HG03095 (cell line): ENCODE data around the gene NUMA1.

Experiments used
- ATAC-seq: cut with Tn5 transposase; IDR thresholded peaks from one replicate; pipeline ENCODE4 v1.9.1; 2021; ENCODE audit warnings: moderate library complexity; ENCODE audit not compliant: unreplicated experiment

NUMA1 gene

DNA sequence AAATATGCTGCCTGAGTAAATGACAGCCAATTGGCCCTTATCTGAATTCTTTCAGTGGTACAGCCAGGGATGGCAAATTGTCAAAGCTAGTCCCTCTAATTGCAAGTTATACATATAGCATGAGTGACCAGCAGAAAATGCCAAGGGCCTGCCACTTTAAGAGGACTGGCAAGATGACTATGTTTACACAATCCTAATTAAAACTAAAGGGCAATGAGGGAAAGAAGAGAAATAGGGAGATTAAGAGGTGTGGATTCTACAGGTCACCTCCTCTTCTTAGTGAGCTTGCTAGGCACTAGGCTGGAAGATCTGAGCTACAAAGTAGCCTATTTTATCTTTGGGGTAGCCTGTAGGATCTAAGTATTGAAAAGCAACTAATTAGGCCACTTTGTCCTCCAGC lies 13.5 kb downstream of the NUMA1 start:
- no peak for ATAC-seq

DNA sequence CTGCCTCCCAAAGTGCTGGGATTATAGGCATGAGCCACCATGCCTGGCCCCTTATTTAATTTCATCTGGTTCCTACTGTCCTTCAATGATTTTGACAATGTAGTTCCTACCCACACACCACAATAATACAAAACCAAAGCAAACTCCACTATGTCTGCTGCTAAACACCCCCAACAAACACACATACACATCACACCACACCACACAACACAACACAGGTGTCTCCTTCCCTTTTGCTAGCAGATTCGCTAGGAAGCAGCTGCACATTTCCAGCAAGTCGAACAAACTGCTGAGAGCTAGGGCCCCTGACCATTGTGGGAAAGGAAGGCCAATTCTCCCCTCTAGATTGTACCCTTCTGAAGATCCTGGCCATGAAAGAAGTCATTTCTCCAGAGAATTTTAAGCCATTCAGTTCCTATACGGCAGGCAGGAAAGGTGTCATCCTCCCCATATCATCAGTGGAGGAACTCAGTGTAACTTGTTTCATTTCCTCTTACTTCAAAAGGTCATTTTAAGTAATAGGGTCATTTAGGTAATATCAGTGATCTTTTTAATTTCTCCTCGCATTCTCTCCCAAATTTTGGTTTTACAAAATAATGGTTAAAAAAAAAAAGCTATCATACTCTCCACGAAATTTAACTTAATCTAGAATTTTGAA lies 18.5 kb downstream of the NUMA1 start:
- no peak for ATAC-seq

DNA sequence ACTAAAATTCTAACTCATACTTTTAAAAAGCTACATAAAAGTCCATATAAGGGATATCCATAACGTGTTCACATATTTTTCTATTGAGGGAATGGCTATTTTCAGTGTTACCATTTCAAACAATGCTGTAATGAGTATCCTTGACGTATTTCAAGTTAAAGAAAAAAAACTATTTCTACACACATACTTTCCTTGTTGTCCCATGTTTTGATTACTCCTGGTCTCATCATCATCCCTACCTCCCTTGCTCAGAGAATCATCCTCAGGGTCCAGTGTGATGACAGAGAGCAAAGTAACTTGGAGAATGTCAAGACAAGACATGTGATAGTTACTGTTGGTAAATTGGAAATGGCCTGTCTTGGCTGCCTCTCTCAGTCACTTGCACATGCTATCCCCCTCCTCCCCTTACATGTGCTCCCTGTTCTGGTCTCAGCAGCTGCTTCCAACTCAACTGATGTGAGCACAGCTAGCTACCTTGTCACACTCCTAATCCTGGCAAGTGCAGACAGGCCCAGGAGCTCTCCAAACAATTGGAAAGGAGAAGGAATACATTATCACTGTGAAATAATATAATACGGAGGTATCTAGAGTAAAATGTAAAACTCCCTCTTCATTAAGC lies 21.8 kb downstream of the NUMA1 start:
- no peak for ATAC-seq

DNA sequence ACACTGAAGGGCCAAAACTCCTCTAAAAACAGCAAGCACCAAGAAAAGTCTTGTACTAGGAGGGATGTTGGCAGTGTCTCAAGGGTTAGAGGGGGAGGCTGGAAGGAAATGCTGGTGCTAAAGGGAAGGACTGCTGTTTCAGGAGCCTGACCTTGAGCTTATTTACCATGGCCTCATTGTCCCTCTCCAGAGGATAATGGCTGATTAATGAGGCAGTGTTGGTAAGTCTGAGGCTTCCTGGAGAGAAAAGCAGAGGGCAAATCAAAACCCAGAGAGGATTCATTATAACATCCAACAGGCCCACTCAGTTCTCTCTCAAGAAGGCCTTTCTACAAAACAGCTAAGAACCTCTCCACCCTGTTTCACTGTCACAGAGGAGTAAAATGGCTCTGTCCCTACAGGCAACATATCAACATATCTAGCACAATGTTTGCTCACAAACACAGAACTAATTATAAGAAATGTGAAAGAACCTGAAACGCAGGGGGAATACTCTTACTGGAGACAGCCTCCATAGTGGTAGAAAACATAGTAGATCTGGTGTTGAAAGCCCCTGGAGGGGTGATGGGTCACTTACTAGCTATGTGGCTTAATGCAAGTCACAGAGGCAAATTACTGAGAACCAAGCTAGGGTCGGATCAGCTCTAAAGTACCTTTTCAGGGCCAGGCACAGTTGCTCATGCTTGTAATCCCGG lies 31.4 kb downstream of the NUMA1 start:
- ATAC-seq, result no peak

DNA sequence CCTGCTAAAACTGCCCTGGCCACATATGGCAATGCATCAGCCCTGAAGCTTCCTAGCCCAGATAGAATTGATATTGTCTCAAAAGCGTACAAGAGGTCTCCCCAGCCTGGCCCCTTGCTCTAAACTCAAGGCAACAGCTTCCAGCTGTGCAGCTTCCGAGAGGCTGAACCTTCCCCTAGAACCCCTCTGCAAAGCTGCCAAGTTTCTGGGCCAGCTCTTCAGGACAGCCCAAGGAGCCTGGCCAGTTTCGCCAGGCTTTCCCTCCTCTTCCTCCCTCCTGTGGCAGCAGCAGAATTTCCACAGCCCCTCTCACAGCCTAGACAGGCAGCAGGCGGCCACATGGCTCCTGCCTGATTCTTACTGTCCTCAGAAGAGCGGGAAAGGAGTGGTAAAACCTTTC lies 34.5 kb downstream of the NUMA1 start:
- ATAC-seq, result no peak

DNA sequence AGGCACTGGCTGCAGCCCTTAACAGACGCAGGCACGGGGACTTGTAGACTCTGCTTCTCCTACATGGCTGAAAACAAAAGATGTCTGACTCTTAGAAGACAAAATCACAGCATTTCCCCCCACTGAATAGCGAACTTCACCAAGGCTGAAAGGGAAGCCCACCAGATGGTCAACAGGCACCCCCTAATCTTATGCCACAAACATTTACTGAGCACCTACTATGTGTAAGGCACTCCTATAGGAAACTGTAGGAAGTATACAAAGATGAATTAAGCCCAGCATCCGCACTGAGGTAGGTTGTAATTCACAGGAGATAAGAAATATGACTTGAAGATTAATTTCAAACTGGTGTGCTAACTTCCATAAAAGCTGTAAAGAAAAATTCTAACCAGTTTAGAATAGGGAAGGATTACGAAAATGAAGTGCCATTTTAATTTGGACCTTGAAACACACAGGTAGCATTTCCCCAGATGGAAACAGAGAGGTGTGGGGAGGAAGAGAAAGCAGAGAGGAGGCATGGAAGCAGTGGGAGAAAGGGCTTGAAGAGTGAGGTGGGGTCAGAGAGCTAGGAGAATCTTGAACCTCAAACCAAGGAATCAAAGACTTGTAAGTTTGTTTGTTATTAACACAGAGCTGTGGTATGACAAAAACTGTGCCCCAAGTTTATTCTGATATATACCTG lies 38.1 kb downstream of the NUMA1 start:
- no peak for ATAC-seq

DNA sequence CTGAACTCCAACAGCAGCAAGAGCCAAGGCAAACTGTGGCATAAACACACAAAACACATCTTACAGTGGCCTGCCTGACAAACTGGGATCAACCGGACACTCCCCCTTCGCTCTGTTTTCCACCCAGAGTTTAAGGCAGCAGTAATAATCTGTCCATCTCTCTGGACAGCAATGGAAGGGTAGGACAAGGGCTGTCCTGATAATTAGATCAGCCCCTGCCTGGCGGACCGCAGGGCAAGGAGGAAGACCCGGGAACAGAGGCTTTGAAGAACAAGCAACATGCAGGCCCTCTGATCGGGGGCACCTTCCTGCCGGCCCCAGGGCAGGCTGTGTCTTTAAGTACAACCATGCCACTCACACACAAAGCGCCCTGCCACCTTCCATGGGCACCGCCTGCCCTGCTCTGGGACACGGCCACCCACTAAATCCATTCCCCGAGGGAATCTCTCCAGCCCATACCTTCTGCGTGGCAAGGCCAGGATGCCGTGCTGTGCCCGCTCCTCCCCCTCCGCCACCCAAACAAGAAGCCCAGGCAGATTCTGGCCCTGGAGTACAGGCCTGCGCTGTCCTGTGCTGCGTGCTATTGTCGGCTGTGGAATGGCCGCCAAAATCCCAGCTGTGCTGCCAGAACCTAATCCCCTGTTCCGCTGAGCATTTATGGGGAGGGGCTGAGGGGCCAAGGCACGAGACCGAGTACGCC lies 38.8 kb downstream of the NUMA1 start:
- ATAC-seq, result no peak

DNA sequence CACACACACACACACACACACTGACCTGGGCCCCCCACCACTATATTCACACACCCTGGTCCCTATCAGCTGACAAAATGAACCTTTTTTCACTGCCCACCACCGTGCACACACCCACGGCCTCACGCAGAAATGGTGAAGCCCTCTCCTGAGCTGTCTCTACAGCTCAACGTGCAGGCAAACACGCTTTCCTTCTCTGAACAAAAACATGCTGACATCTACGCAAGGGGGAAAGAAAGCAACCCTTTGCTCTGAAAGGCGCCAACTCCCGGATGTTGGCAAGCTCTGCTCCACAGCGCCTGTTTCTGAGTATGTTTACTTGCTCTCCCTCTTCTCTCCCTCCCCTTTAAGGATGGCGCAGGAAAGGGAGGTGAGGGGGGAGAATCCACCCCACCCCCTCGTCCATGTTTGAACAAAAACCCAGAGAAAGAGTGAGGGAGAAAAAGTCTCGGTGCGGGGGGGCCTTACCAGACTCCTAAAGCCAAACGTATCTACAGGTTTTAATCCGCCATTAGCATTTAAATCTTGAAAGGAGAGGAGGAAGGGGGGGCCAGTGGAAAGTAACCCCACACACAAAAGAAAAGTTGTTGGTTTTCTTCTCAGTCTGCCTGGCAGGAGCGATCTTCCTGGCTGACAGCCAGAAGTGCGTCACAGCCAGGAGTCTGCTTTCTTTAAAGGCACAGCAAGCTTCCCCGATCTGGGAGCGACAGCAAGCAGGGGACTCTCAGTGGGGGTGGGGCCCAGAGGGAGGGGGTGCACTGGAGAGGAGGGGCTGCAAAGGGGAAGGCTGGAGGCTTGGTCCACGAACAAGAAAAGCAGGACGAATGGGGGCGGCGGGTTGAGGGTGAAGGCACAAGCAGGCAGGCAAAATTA lies 39.6 kb downstream of the NUMA1 start:
- ATAC-seq, result no peak

DNA sequence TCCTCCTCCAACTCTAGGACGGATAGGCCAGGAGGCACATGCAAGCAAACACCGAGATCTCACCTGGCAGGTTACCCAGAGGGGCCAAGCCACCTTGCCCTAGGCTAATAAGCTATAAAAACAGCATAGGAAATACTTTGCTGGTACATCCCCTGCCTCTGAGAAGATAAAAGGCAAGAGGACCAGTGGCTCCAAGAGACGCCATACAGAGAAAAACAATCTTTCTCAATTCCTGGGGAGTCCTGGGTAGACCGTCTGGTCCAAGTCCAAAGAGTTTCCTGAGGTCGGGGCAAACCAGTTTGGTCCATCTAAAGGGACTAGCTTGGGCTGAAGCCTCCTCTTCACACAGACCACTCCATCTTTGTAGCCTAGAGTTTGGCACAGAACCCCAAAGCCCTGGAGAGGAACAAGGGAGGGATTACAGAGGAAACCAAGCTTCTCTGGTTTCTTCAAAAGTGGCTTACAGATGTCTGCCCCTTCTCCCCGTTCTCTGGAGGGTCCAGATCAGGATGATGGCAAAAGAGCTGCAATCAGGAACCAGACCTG lies 40.4 kb downstream of the NUMA1 start:
- no peak for ATAC-seq

DNA sequence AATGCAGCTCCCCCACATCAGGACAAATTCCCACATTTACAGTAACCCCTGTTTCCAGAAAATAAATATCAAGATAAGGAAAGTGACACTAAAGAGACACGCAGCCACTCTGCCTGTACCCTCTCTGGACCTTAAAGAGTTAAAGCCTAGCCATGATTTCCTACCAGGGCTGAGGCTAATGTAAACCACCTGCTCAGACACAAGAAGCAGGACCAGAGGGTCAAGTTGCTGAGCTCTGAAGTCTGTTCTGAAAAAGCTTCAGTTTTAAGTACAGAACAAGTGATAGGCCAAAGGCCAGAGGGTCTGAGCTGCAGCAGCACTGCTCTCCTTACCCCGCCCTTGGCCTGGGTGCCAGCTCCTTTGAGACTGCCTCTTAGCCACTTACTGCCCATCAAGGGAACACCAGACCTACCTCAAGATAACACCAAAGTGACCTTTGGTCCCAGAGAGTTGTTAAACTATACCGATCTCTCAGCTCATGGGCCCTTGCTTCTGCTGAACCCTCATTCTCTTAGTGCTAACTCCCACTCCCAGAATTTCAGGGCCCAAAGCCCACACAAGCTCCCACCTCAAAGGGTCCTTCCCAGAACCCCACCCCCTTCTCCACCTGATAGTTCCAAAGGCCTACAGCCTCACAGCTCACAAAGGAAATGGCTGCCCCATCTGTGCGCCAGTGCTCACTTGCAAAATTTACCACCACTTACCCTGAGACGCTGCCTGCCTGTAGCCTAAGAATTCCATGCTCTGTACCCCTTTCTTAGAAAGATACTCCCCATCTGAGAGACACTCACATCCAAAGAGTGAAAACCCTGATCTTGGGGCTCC lies 41.1 kb downstream of the NUMA1 start:
- no peak for ATAC-seq

DNA sequence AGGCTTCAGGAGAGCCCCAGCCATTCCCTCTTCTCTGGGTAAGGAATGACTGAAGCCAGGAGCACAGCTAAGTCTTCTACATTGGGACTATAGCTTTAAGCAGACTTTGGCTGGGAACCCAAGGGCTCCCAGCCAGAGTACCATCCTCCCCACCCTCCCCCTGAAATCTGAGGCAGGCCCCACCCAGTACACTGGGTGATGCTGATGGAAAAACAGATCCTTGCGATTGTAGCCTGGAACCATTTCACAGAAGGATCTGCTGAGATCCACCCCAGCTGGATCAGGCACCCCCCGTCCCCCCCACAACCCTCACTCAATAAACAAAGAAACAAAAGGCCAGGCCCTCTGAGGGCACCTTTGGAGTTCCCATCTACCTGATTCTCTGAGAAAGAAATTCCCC lies 41.9 kb downstream of the NUMA1 start:
- no peak for ATAC-seq

DNA sequence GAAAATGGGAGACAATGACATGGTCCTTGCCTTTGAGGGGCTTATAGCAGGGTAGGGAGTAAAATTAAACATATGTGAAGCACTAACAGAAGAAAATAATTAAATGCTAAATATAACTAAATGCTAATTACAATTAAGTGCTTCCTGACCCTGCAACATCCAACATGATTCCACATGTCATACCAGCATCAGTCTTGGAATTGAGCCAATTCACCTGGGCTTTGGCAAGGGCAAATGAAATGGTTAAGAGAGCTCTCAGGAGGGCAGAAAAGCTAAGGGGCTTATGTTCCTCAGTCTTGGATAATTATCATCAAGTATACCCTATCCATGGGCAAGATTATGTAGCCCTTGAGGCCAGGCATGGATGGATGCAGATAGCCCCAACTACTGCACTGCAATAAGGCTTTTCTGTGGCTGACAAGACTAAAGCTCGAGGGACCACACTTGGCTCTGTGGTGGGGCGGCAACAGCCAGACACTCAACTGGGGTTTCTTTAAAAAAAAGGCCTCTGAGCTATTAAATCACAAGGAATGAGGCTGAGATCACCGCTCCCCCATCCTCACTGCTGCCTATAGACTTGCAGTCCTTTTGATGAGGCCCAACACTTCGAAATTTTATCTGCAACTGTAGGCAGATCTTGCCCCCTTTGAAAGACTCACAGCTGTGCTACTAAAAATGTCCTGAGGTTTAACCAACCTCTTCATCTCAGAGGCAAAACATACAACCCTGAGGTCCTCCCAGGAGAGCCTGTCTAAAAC lies 42.6 kb downstream of the NUMA1 start:
- ATAC-seq, result no peak

DNA sequence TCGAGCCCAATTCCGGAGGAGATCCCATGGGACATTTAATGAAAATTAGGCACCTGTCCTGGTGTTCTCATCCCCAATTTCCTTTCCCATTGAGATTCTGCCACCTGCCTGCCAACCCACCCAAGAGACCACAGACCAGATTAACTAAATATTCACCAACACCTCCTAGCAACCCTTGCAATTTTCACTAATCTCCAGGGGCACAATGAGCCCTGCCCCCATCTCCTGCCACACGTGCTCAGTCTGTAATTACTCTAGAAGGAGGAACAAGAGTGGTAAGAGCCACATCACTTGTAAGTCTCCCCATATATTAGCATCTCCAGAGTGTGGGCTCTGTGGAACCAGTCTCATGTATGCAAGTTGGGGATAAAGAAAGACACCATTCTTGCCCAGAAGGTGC lies 43.7 kb downstream of the NUMA1 start:
- no peak for ATAC-seq

DNA sequence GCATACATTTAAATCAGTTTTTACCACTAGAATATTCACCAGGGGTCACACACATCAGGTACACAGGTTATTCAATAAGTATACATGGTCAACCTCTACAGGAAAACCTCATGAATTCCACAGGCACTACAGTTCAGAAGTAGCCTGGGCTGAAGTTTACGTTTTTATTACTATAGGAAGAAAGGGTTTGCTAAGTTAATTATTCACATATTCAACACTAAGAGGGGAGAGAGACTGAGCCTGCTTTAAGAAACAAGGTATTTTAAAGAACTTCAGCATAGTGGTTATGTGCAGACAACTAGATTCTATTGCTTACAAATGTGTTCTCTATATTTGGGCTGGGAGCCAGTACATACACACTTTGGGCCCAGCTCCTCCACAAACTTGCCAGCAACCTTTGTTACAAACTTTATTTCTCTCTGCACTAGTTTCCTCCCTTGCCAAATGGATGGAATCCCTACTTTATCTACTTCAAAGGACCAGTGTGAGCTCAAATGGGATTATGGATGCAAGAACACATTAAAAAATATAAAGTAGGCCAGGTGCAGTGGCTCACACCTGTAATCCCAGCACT lies 49.8 kb downstream of the NUMA1 start:
- ATAC-seq, result no peak

DNA sequence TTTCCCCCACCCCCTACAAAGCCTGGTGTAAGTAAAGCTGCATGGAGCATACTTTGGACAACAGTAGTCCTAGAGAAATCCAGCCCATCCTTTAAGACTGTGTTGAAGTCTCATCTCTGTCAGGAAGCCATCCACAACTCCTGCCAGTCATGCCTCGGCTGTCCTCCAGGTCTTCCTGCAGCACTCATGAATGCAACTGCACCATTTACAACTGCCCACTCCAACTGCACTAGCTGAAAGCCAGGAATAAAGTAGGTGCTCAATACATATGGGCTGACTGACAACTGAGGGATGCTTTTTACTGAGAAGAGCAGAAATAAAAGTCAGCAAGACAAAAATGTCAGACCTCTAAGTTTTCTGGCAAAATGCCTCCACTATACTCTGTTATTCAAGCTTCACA lies 54.3 kb downstream of the NUMA1 start:
- no peak for ATAC-seq

DNA sequence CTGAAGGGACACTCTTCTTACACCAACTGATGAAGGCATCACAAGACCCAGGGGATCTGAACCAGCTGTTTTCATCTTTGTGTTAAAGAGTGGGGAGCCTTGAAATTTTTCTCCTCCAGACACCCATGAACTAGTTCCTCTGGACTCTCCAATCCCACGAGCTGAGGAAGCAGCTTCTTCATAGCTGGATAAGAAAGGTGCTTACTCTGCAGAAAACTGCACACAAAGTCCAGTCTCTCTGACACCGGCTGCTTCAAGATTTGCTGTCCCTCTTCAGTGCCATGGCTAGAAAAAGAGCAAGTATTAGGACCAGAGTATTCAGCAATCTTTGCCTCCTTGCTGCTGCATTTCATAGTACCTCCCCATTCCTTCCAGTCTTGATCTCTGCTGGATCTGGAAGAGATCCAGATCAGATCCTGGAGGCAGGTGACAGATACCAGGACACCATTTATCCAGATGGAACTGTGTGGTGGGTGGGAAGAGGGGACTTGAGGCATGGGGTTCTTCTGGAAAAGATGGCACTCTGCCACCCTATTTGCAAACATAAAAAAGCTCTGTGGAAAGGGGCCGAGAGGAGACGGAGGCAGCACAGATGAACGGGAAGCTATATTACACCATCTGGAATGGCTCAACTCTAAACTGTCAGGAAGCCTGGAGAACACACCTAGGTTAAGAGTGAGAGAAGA lies 56.1 kb downstream of the NUMA1 start:
- no peak for ATAC-seq

DNA sequence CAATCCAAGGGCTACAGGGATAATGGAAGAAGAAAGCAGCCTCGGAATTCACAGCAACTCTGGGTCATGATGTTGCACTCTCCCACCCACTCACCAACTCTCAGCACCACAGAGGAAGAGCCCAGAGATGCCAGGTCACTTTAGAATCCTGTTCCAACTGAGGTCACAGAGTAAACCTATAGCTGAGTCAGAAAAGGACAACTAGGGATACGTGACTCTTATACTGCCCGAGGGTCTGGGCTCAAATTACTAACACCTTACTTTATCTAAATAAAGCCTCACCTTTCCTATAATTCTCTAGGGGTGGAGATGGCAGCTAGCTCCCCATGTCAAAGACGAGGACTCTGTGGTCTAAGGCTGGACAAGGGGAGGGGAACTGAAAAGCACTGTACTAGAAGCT lies 57.0 kb downstream of the NUMA1 start:
- no peak for ATAC-seq

DNA sequence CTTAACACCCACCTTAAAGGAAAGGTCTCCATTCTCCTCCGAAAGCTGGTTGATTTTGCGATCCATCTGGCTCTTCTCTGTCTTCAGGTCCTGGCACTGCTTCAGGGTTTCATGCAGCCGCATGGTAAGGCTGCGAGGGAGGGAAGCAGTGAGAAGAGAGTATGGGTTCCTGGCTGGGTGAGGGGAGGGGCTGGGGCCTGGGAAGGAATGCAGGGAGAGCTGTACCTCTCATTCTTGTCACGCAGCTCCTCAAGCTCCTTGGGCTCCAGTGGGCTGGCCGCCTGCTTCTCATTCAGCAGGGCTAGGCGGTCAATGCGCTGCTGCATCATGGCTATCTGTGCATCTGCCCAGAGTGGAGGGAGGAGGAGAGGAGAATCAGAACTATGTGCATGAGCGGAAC lies 62.2 kb downstream of the NUMA1 start:
- no peak for ATAC-seq
